HG03103 (cell line): Measurements from ENCODE around the gene GNAI2.
"Not testable (repeated sequence)": the region's sequence is repeated elsewhere in the genome, so short reads cannot be mapped to it uniquely, and the experiment has no call there.

Source experiments
- ATAC-seq: cut with Tn5 transposase; IDR thresholded peaks from one replicate; pipeline ENCODE4 v1.9.1; 2021; ENCODE audit warnings: low read depth; ENCODE audit not compliant: unreplicated experiment

GNAI2 gene

GRCh38 chr3:50203809-50204803 lies 31.9 kb upstream of the GNAI2 start:
- ATAC-seq, result no peak

- ATAC-seq, result no peak
Observed at GRCh38 chr3:50204804-50205412, 31.1 kb upstream of the GNAI2 start, which contains the start of gene SLC38A3. Gene SLC38A3, plus strand, starts transcription at chr3:50205271. Its CDS starts 8,929 bp downstream, at chr3:50214200.

GRCh38 chr3:50205413-50206276 lies 30.4 kb upstream of the GNAI2 start:
- no peak for ATAC-seq

- no peak for ATAC-seq
Observed at GRCh38 chr3:50207359-50208042, 28.5 kb upstream of the GNAI2 start.

GRCh38 chr3:50208677-50209344 lies 27.2 kb upstream of the GNAI2 start:
- no peak for ATAC-seq

GRCh38 chr3:50210176-50210509 lies 25.9 kb upstream of the GNAI2 start:
- ATAC-seq, result no peak

GRCh38 chr3:50210510-50211367 lies 25.3 kb upstream of the GNAI2 start:
- ATAC-seq, result no peak

- not testable (repeated sequence) for ATAC-seq
Observed at GRCh38 chr3:50211368-50211717, 24.7 kb upstream of the GNAI2 start.

GRCh38 chr3:50211930-50212329 lies 24.1 kb upstream of the GNAI2 start:
- ATAC-seq, result no peak

- no peak for ATAC-seq
Observed at GRCh38 chr3:50212502-50212901, 23.5 kb upstream of the GNAI2 start.

GRCh38 chr3:50212971-50213370 lies 23.0 kb upstream of the GNAI2 start:
- ATAC-seq, result no peak

- no peak for ATAC-seq
Observed at GRCh38 chr3:50213373-50213772, 22.6 kb upstream of the GNAI2 start.

- no peak for ATAC-seq
Observed at GRCh38 chr3:50214824-50215223, 21.2 kb upstream of the GNAI2 start.

GRCh38 chr3:50215529-50215928 lies 20.5 kb upstream of the GNAI2 start:
- ATAC-seq, result no peak

GRCh38 chr3:50217681-50218080 lies 18.3 kb upstream of the GNAI2 start:
- ATAC-seq, result no peak

GRCh38 chr3:50218448-50218847 lies 17.6 kb upstream of the GNAI2 start:
- ATAC-seq, result no peak

GRCh38 chr3:50219285-50219684 lies 16.7 kb upstream of the GNAI2 start:
- no peak for ATAC-seq

- ATAC-seq, result no peak
Observed at GRCh38 chr3:50220109-50220508, 15.9 kb upstream of the GNAI2 start.

GRCh38 chr3:50221051-50221410 lies 15.0 kb upstream of the GNAI2 start:
- ATAC-seq, result no peak
